ENCODE measurements around the gene COG6.

COG6 gene

GRCh38 chr13:39655041-39655568 is 357 bp upstream of the COG6 start:
- TF ChIP-seq CTCF (IDR thresholded peaks at IDR 0.05; ENCODE audit: low read depth, low read length) = no peak
- DNase-seq (ENCODE audit: low read depth in 2 of 2) = peak in 1 of 2 donors; percentile 2
- H3K4me3 ChIP-seq (replicated peaks in 1 of 2; ENCODE audit: low read depth in 2 of 2, low read length in 2 of 2) = peak overlapping the region; percentile 97 to 99

GRCh38 chr13:39656325-39656677 is 839 bp downstream of the COG6 start:
- DNase-seq (ENCODE audit: low read depth in 2 of 2) = peak; percentile 13 to 18
- peak overlapping the region; percentile 97 to 99 for H3K4me3 ChIP-seq (replicated peaks in 1 of 2; ENCODE audit: low read depth in 2 of 2, low read length in 2 of 2)

GRCh38 chr13:39663508-39663907 is 8.0 kb downstream of the COG6 start:
- H3K4me3 ChIP-seq (replicated peaks in 1 of 2; ENCODE audit: low read depth in 2 of 2, low read length in 2 of 2) = no peak overlapping the region
- DNase-seq (ENCODE audit: low read depth in 2 of 2) = no peak
- no peak for TF ChIP-seq CTCF (IDR thresholded peaks at IDR 0.05; ENCODE audit: low read depth, low read length)

More at GRCh38 chr13:39656325-39656677, 839 bp downstream of the COG6 start:
- no peak for TF ChIP-seq CTCF (IDR thresholded peaks at IDR 0.05; ENCODE audit: low read depth, low read length)

GRCh38 chr13:39663958-39664357 is 8.5 kb downstream of the COG6 start:
- no peak for DNase-seq (ENCODE audit: low read depth in 2 of 2)
- H3K4me3 ChIP-seq (replicated peaks in 1 of 2; ENCODE audit: low read depth in 2 of 2, low read length in 2 of 2) = no peak overlapping the region
- no peak for TF ChIP-seq CTCF (IDR thresholded peaks at IDR 0.05; ENCODE audit: low read depth, low read length)

- H3K4me3 ChIP-seq (replicated peaks in 1 of 2; ENCODE audit: low read depth in 2 of 2, low read length in 2 of 2) = no peak overlapping the region
- DNase-seq (ENCODE audit: low read depth in 2 of 2) = no peak
Measured at GRCh38 chr13:39665763-39666162, 10.3 kb downstream of the COG6 start.

GRCh38 chr13:39670445-39670844 is 15.0 kb downstream of the COG6 start:
- no peak for DNase-seq (ENCODE audit: low read depth in 2 of 2)
- TF ChIP-seq CTCF (IDR thresholded peaks at IDR 0.05; ENCODE audit: low read depth, low read length) = no peak

More at GRCh38 chr13:39665763-39666162, 10.3 kb downstream of the COG6 start:
- no peak for TF ChIP-seq CTCF (IDR thresholded peaks at IDR 0.05; ENCODE audit: low read depth, low read length)

More at GRCh38 chr13:39670445-39670844, 15.0 kb downstream of the COG6 start:
- H3K4me3 ChIP-seq (replicated peaks in 1 of 2; ENCODE audit: low read depth in 2 of 2, low read length in 2 of 2) = no peak overlapping the region
